Medulla oblongata (tissue), 1 donor: ENCODE data around the gene GRM5.

ENCODE experiments used
- DNase-seq: peaks from one replicate; pipeline ENCODE4 v3.0.0-alpha.2; 2015; ENCODE audit errors: extremely low spot score

Gene GRM5

GRCh38 chr11:88701816-88702215, 364.0 kb downstream of the GRM5 start:
- no peak for DNase-seq

GRCh38 chr11:88697139-88697538, 368.6 kb downstream of the GRM5 start:
- no peak for DNase-seq

GRCh38 chr11:88695689-88696414, 369.9 kb downstream of the GRM5 start:
- no peak for DNase-seq

- DNase-seq, result no peak
Measured at GRCh38 chr11:88692306-88693086, 373.3 kb downstream of the GRM5 start.

GRCh38 chr11:88689548-88690240, 376.1 kb downstream of the GRM5 start:
- DNase-seq, result no peak

GRCh38 chr11:88683024-88683423, 382.8 kb downstream of the GRM5 start:
- no peak for DNase-seq

GRCh38 chr11:88680806-88681205, 385.0 kb downstream of the GRM5 start:
- DNase-seq, result no peak

GRCh38 chr11:88666364-88666763, 399.4 kb downstream of the GRM5 start:
- no peak for DNase-seq

- no peak for DNase-seq
Measured at GRCh38 chr11:88657076-88657738, 408.6 kb downstream of the GRM5 start.

- no peak for DNase-seq
Measured at GRCh38 chr11:88656283-88656682, 409.5 kb downstream of the GRM5 start.

- DNase-seq, result no peak
Measured at GRCh38 chr11:88655656-88656055, 410.1 kb downstream of the GRM5 start.

- DNase-seq, result no peak
Measured at GRCh38 chr11:88655196-88655595, 410.6 kb downstream of the GRM5 start.

GRCh38 chr11:88651556-88651955, 414.2 kb downstream of the GRM5 start:
- DNase-seq, result no peak

GRCh38 chr11:88644724-88645123, 421.1 kb downstream of the GRM5 start:
- no peak for DNase-seq

GRCh38 chr11:88632163-88632562, 433.6 kb downstream of the GRM5 start:
- no peak for DNase-seq

- no peak for DNase-seq
Measured at GRCh38 chr11:88631497-88631896, 434.3 kb downstream of the GRM5 start.

- DNase-seq, result no peak
Measured at GRCh38 chr11:88629496-88629895, 436.3 kb downstream of the GRM5 start.

GRCh38 chr11:88626216-88626615, 439.6 kb downstream of the GRM5 start:
- DNase-seq, result no peak

GRCh38 chr11:88623531-88623930, 442.3 kb downstream of the GRM5 start:
- no peak for DNase-seq

GRCh38 chr11:88620568-88621130, 445.1 kb downstream of the GRM5 start:
- no peak for DNase-seq

GRCh38 chr11:88619656-88620385, 446.0 kb downstream of the GRM5 start:
- no peak for DNase-seq
